Bronchial epithelial cell (primary cell): ENCODE results near the gene PDE11A. TPM values are rescaled to one million over a fixed set of nuclear protein-coding genes. Genes with fewer than 3 reads are reported as not detected.

Experiments
- DNase-seq: peaks from one replicate; pipeline ENCODE4 v3.0.0-alpha.2; 2010; ENCODE audit warnings: low read depth
- FAIRE-seq: peaks from 2 replicates; lab custom pipeline; 2011; peaks lifted over from hg19 to GRCh38; lab: Jason Lieb, UNC
- H3K27me3 ChIP-seq: 2 replicates; pipeline ENCODE4 v1.5.1; 2011; ENCODE audit warnings: low read length; ENCODE audit not compliant: control insufficient read depth, insufficient read depth
- H3K36me3 ChIP-seq: 2 replicates; pipeline ENCODE4 v1.5.1; 2011; ENCODE audit warnings: low read length; ENCODE audit not compliant: control insufficient read depth, insufficient read depth
- H3K4me3 ChIP-seq: 2 replicates; pipeline ENCODE4 v1.5.1; 2011; ENCODE audit warnings: mild to moderate bottlenecking, low read depth, low read length, control low read depth
- total RNA-seq: library from RNA; depleted of rRNA; stranded (reverse); fragments of >200 nt; gene quantifications from 2 replicates; pipeline ENCODE4 v1.2.1, GENCODE V29; 2014
- TF ChIP-seq, protein P1 (sequence below): IDR thresholded peaks from 2 replicates; pipeline ENCODE4 v1.5.1; 2011; ENCODE audit warnings: mild to moderate bottlenecking, moderate library complexity, low read length, control low read depth, inconsistent platforms; ENCODE audit not compliant: insufficient read depth, severe bottlenecking

PDE11A gene
- total RNA-seq, 1 donor from 2014 or later, result not detected

DNA sequence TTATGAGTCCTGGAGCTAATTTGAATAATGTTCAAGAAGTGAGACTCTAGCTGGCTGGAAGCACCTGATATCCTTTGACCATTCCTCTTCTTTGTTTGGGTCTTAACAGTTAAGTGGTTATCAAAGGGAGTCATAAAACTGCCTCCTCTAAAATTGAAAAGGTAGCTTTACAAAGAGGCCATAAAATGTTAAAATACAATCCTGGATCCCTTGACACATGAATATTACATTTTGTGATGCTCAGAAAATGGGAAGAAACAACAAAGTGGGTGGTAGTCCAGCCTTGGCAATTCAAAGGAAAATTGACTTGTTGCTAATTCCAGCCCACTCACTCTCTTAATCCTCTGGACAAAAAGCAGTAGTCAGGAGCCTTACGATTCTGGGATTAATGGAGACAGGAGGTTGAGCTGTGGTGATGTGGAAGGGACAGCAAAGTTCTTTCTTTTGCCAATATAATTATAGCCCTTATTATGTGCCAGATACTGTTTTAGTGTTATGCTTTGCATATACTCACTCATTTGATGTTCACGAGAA lies 339.2 kb downstream of the PDE11A start:
- FAIRE-seq, result no peak

DNA sequence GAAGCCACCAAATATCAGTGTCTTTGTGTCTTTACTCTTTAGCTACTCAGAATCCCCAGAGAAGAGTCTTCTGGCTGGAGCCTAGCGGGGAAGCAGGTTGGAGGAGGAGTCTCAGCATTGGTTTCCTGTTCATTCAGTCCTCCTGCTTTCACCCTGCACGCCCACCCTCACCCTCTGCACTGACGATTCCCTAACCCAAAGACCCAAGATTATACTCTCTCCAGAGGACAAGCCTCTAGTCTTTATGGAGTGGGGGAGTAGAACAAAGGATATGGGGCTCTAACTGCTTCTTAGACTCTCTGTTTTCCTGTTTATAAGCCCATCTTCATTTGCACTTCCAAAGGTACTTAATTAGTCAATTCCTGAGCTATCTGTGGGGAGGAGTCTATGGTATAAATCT lies 341.2 kb downstream of the PDE11A start:
- DNase-seq, result no peak
- Histone ChIP-seq H3K4me3 (no peak overlapping the region), H3K36me3 (no peaks in the 10 kb centered on the region), H3K27me3 (peaks cover 3% of the 10 kb centered on the region)
- TF ChIP-seq, protein P1, sequence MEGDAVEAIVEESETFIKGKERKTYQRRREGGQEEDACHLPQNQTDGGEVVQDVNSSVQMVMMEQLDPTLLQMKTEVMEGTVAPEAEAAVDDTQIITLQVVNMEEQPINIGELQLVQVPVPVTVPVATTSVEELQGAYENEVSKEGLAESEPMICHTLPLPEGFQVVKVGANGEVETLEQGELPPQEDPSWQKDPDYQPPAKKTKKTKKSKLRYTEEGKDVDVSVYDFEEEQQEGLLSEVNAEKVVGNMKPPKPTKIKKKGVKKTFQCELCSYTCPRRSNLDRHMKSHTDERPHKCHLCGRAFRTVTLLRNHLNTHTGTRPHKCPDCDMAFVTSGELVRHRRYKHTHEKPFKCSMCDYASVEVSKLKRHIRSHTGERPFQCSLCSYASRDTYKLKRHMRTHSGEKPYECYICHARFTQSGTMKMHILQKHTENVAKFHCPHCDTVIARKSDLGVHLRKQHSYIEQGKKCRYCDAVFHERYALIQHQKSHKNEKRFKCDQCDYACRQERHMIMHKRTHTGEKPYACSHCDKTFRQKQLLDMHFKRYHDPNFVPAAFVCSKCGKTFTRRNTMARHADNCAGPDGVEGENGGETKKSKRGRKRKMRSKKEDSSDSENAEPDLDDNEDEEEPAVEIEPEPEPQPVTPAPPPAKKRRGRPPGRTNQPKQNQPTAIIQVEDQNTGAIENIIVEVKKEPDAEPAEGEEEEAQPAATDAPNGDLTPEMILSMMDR, result no peak
- FAIRE-seq, result no peak

More for the DNA sequence above, 339.2 kb downstream of the PDE11A start:
- no peak for DNase-seq
- TF ChIP-seq, protein P1, result no peak
- H3K36me3 ChIP-seq, result no peaks in the 10 kb centered on the region
- H3K4me3 ChIP-seq, result no peak overlapping the region
- H3K27me3 ChIP-seq, result no peaks in the 10 kb centered on the region

DNA sequence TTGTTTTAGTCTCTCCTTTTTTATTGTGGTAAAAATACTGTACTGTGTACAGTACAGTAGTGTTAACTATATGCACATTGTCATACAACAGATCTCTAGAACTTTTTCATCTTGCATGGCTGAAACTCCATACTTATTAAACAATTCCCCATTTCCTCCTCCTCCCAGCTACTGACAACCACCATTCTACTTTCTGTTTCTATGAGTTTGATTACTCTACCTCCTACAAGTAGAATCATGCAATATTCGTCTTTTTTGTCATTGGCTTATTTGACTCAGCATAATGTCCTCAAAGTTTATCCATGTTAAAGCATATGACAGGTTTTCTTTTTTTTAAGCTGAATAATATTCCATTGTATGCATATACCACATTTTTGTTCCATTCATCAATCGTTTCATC lies 341.8 kb downstream of the PDE11A start:
- peaks cover 3% of the 10 kb centered on the region for H3K27me3 ChIP-seq
- TF ChIP-seq, protein P1, result no peak
- FAIRE-seq (no peak), DNase-seq (no peak)
- no peaks in the 10 kb centered on the region for H3K36me3 ChIP-seq
- H3K4me3 ChIP-seq, result no peak overlapping the region

DNA sequence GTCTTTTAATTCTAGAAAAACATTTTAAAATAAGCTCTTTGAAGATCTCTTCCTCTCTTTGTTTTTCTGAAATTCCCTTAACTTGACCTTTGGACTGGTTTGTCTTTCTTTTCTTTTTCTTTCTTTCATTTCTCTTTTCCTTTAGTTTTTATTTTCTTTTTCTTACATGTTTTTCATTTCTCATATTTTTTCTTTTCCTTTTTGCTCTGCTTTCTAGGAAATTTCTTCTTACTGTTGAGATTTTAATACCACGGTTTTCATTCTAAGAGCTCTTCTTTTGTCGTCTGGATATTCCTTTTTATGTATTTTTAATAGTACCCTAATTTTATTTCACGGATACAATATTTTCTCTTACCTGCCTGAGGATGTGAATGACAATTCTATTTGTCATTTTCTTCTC lies 342.2 kb downstream of the PDE11A start:
- peaks cover 3% of the 10 kb centered on the region for H3K27me3 ChIP-seq
- FAIRE-seq (no peak), DNase-seq (no peak)
- no peak overlapping the region for H3K4me3 ChIP-seq
- no peaks in the 10 kb centered on the region for H3K36me3 ChIP-seq
- TF ChIP-seq, protein P1, result no peak

DNA sequence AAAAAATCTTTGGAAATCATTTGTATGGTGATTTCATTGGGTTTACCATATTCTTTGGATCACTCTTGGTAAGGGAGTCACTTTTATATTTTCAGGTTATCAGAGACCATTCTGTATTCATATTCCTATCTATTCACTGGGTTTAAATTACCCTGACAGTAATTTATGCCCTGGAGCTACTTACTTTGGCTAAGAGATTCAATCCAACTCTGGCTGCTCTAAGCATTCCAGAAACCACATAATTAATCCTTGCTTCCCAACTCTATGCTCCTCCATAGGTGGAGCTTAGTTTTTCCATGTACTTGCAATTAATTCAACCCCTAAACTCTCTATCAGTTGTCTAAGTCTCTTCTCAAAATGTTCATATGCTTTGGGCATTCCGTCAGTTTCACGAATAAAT lies 343.7 kb downstream of the PDE11A start:
- TF ChIP-seq, protein P1, result no peak
- H3K4me3 ChIP-seq, result no peak overlapping the region
- no peak for DNase-seq
- H3K36me3 ChIP-seq, result no peaks in the 10 kb centered on the region
- H3K27me3 ChIP-seq, result peaks cover 3% of the 10 kb centered on the region
- no peak for FAIRE-seq

DNA sequence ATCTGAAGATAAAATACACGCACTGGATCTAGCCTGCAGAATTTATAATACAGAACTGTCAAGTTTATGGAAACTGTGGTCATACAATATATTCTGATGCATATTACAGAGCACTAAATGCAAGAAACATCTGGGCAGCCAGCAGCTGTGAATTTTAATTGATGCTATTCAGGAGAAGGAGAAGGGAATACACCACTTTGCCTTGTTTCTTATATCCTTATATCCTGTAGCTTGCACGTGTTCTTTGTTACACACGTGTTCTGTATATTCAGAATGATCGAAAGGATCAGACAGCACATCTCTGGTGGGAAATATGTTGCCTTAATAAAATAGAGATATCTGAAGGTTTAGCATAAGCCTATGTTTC lies 344.2 kb downstream of the PDE11A start:
- Histone ChIP-seq H3K4me3 (no peak overlapping the region), H3K27me3 (peaks cover 3% of the 10 kb centered on the region), H3K36me3 (no peaks in the 10 kb centered on the region)
- FAIRE-seq (no peak), DNase-seq (no peak)
- TF ChIP-seq, protein P1, result no peak
